ENCODE results near the gene DDC.

DDC gene

DNA sequence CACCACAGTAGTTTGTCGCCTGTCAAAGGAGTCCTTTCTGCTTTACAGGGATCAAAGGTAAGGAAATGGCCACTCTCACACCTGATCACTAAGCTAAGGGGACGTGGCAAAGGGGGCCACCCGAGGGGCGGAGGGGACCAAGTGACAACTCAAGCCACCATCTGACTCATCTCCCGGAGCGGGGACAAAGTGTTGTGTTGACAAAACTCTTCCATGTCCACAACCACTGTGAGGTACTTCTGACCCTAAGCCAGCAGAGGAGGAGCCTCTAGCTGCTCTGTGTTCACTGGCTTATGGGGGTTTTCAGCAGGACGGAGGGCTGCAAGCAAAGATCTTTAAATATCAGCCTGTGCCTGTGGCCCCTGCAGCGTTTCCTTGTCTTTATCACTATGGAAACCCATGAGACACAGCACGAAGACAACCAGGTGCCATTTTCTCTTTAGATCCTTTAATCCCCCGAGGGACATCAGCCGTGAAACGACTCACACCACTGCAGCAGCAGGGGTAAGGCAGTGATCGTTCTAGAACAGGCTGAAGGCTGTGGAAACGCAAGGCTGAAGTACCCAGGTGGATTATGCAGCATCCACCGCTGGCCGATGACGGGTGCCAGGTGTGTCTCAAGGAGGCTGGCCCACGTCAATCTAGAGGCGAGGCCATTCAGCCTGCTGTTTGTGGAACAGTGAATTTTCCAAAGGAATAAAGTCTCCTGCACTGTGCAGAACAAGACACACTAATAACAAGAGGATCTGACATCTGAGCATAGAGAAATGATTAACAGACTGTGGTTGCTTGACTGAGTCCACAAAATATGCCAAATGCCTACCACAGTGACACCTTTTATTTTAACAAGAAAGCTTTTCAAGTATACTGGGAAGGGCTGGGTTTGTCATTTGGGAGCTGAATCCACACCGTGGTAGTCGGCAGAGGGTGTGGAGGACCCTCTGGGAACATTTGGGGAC, 26.6 kb upstream of the DDC start:
- no peak for TF ChIP-seq EZH2phosphoT487 (IDR thresholded peaks at IDR 0.05; ENCODE audit: borderline replicate concordance, low read length)
- TF ChIP-seq, protein P1, sequence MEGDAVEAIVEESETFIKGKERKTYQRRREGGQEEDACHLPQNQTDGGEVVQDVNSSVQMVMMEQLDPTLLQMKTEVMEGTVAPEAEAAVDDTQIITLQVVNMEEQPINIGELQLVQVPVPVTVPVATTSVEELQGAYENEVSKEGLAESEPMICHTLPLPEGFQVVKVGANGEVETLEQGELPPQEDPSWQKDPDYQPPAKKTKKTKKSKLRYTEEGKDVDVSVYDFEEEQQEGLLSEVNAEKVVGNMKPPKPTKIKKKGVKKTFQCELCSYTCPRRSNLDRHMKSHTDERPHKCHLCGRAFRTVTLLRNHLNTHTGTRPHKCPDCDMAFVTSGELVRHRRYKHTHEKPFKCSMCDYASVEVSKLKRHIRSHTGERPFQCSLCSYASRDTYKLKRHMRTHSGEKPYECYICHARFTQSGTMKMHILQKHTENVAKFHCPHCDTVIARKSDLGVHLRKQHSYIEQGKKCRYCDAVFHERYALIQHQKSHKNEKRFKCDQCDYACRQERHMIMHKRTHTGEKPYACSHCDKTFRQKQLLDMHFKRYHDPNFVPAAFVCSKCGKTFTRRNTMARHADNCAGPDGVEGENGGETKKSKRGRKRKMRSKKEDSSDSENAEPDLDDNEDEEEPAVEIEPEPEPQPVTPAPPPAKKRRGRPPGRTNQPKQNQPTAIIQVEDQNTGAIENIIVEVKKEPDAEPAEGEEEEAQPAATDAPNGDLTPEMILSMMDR (IDR thresholded peaks at IDR 0.05; ENCODE audit: low read depth, low read length, poor library complexity, severe bottlenecking) = no peak
- Histone ChIP-seq H3K4me3 (ENCODE audit: low read length) (no peak overlapping the region), H4K20me1 (ENCODE audit: control insufficient read depth, insufficient read depth, low read depth, low read length) (no peaks in the 10 kb centered on the region), H3K4me1 (ENCODE audit: control insufficient read depth, low read length) (no peaks in the 10 kb centered on the region), H3K9me2 (replicated peaks; ENCODE audit: control insufficient read depth, low read length) (no peaks in the 10 kb centered on the region), H3K27ac (ENCODE audit: low read depth, low read length) (no peak overlapping the region), H3F3A (ENCODE audit: control insufficient read depth, insufficient read depth) (no peaks in the 10 kb centered on the region), H3K36me3 (ENCODE audit: control insufficient read depth, low read length) (no peaks in the 10 kb centered on the region), H3K27me3 (ENCODE audit: control insufficient read depth, low read length) (peaks cover 21% of the 10 kb centered on the region), H3K9me3 (ENCODE audit: control insufficient read depth, insufficient read depth, low read length) (no peaks in the 10 kb centered on the region), H3K79me2 (ENCODE audit: control insufficient read depth, low read length) (no peaks in the 10 kb centered on the region), H3K4me2 (ENCODE audit: low read length) (no peak overlapping the region)

DNA sequence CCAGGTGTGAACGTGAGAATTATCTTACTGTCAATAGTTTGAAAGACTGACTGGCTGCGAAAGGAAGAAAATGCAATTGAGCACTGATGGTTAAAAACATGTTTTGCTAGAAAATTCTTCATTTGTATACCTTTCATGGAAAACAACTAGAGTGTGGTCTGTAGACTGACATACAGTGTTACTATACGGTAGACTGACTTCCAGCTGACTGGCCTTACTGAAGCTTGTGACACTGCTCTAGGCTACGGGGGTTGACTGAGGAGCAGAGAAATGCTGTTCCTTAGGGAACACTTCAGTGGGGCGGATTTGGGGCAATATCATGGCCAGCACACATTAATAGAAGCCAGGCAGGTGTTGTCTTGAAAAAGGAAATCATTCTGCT, 25.9 kb upstream of the DDC start:
- H3K79me2 ChIP-seq (ENCODE audit: control insufficient read depth, low read length) = no peaks in the 10 kb centered on the region
- TF ChIP-seq, protein P1 (IDR thresholded peaks at IDR 0.05; ENCODE audit: low read depth, low read length, poor library complexity, severe bottlenecking) = no peak
- no peak for TF ChIP-seq EZH2phosphoT487 (IDR thresholded peaks at IDR 0.05; ENCODE audit: borderline replicate concordance, low read length)
- H3K4me3 ChIP-seq (ENCODE audit: low read length) = no peak overlapping the region

DNA sequence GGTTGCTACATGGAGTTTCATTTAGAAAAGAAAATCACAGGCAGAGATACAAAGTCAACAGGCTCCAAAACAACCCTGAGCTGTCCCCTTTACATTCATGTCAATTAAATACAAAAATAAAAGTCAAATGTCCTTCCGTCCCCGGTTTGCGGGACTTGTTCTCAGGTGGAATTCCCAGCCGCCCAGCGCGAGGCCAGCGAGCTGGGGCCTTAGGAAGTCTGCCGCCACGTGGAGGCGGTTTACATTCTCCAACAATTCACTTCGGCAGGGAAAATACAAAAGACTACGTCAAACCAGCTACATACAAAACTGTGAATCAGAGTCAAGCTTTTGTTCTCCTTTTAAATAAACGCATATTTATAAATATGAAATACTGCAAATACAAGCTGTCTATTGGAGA, 25.3 kb upstream of the DDC start:
- H3K9me3 ChIP-seq (ENCODE audit: control insufficient read depth, insufficient read depth, low read length) = no peaks in the 10 kb centered on the region
- no peak overlapping the region for H3K4me2 ChIP-seq (ENCODE audit: low read length)
- no peaks in the 10 kb centered on the region for H3K4me1 ChIP-seq (ENCODE audit: control insufficient read depth, low read length)
- no peaks in the 10 kb centered on the region for H4K20me1 ChIP-seq (ENCODE audit: control insufficient read depth, insufficient read depth, low read depth, low read length)
- H3K27ac ChIP-seq (ENCODE audit: low read depth, low read length) = no peak overlapping the region
- no peaks in the 10 kb centered on the region for H3K9me2 ChIP-seq (replicated peaks; ENCODE audit: control insufficient read depth, low read length)
- no peak overlapping the region for H3K4me3 ChIP-seq (ENCODE audit: low read length)
- H3K27me3 ChIP-seq (ENCODE audit: control insufficient read depth, low read length) = peaks cover 15% of the 10 kb centered on the region
- no peak for TF ChIP-seq EZH2phosphoT487 (IDR thresholded peaks at IDR 0.05; ENCODE audit: borderline replicate concordance, low read length)
- TF ChIP-seq, protein P1 (IDR thresholded peaks at IDR 0.05; ENCODE audit: low read depth, low read length, poor library complexity, severe bottlenecking) = no peak
- H3F3A ChIP-seq (ENCODE audit: control insufficient read depth, insufficient read depth) = no peaks in the 10 kb centered on the region
- H3K36me3 ChIP-seq (ENCODE audit: control insufficient read depth, low read length) = no peaks in the 10 kb centered on the region
- H3K79me2 ChIP-seq (ENCODE audit: control insufficient read depth, low read length) = no peaks in the 10 kb centered on the region

More for the DNA sequence above, 25.9 kb upstream of the DDC start:
- H3K9me2 ChIP-seq (replicated peaks; ENCODE audit: control insufficient read depth, low read length) = no peaks in the 10 kb centered on the region
- H3K27ac ChIP-seq (ENCODE audit: low read depth, low read length) = no peak overlapping the region
- peaks cover 19% of the 10 kb centered on the region for H3K27me3 ChIP-seq (ENCODE audit: control insufficient read depth, low read length)
- no peaks in the 10 kb centered on the region for H3F3A ChIP-seq (ENCODE audit: control insufficient read depth, insufficient read depth)
- no peaks in the 10 kb centered on the region for H3K9me3 ChIP-seq (ENCODE audit: control insufficient read depth, insufficient read depth, low read length)
- H3K36me3 ChIP-seq (ENCODE audit: control insufficient read depth, low read length) = no peaks in the 10 kb centered on the region
- no peak overlapping the region for H3K4me2 ChIP-seq (ENCODE audit: low read length)
- no peaks in the 10 kb centered on the region for H3K4me1 ChIP-seq (ENCODE audit: control insufficient read depth, low read length)
- no peaks in the 10 kb centered on the region for H4K20me1 ChIP-seq (ENCODE audit: control insufficient read depth, insufficient read depth, low read depth, low read length)
